HL-60 (cell line): ENCODE results near the gene FOXA1.

Source experiments
- SPI1 ChIP-seq: IDR thresholded peaks from 2 replicates; pipeline ENCODE4 v1.6.1; 2012; ENCODE audit warnings: low read depth, mild to moderate bottlenecking, borderline replicate concordance
- TF ChIP-seq, protein P1 (sequence below): IDR thresholded peaks from one replicate; pipeline ENCODE4 v1.5.1; 2011; ENCODE audit warnings: low read length, control low read depth, inconsistent platforms; ENCODE audit not compliant: insufficient read depth
- TF ChIP-seq, protein P2 (sequence below): IDR thresholded peaks from 2 replicates; pipeline ENCODE4 v1.6.1; 2012; ENCODE audit warnings: low read depth; ENCODE audit not compliant: insufficient replicate concordance

GRCh38 chr14:37599507-37600368 is 4.7 kb upstream of the FOXA1 start:
- TF ChIP-seq, protein P1, sequence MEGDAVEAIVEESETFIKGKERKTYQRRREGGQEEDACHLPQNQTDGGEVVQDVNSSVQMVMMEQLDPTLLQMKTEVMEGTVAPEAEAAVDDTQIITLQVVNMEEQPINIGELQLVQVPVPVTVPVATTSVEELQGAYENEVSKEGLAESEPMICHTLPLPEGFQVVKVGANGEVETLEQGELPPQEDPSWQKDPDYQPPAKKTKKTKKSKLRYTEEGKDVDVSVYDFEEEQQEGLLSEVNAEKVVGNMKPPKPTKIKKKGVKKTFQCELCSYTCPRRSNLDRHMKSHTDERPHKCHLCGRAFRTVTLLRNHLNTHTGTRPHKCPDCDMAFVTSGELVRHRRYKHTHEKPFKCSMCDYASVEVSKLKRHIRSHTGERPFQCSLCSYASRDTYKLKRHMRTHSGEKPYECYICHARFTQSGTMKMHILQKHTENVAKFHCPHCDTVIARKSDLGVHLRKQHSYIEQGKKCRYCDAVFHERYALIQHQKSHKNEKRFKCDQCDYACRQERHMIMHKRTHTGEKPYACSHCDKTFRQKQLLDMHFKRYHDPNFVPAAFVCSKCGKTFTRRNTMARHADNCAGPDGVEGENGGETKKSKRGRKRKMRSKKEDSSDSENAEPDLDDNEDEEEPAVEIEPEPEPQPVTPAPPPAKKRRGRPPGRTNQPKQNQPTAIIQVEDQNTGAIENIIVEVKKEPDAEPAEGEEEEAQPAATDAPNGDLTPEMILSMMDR, result no peak
- TF ChIP-seq, protein P2, sequence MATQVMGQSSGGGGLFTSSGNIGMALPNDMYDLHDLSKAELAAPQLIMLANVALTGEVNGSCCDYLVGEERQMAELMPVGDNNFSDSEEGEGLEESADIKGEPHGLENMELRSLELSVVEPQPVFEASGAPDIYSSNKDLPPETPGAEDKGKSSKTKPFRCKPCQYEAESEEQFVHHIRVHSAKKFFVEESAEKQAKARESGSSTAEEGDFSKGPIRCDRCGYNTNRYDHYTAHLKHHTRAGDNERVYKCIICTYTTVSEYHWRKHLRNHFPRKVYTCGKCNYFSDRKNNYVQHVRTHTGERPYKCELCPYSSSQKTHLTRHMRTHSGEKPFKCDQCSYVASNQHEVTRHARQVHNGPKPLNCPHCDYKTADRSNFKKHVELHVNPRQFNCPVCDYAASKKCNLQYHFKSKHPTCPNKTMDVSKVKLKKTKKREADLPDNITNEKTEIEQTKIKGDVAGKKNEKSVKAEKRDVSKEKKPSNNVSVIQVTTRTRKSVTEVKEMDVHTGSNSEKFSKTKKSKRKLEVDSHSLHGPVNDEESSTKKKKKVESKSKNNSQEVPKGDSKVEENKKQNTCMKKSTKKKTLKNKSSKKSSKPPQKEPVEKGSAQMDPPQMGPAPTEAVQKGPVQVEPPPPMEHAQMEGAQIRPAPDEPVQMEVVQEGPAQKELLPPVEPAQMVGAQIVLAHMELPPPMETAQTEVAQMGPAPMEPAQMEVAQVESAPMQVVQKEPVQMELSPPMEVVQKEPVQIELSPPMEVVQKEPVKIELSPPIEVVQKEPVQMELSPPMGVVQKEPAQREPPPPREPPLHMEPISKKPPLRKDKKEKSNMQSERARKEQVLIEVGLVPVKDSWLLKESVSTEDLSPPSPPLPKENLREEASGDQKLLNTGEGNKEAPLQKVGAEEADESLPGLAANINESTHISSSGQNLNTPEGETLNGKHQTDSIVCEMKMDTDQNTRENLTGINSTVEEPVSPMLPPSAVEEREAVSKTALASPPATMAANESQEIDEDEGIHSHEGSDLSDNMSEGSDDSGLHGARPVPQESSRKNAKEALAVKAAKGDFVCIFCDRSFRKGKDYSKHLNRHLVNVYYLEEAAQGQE, result no peak
- no peak for TF ChIP-seq SPI1
